ENCODE measurements around the gene MT1G.

- TF ChIP-seq FOXM1 (IDR thresholded peaks at IDR 0.05; ENCODE audit: borderline replicate concordance, low read depth): no peak
- 0 out of 2 replicates have a peak, but pooled peaks have one; percentile 22 for TF ChIP-seq YY1 (IDR thresholded peaks at IDR 0.05; ENCODE audit: low read depth)
- no peak for TF ChIP-seq EGR1 (IDR thresholded peaks at IDR 0.05)
- TF ChIP-seq RAD21 (IDR thresholded peaks at IDR 0.05; ENCODE audit: low read depth): no peak
- peak; percentile 75 for TF ChIP-seq TAF1 (IDR thresholded peaks at IDR 0.05; ENCODE audit: low read depth)
- TF ChIP-seq, protein P1, sequence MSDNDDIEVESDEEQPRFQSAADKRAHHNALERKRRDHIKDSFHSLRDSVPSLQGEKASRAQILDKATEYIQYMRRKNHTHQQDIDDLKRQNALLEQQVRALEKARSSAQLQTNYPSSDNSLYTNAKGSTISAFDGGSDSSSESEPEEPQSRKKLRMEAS (IDR thresholded peaks at IDR 0.05): peak; percentile 28
- no peak for TF ChIP-seq REST (IDR thresholded peaks at IDR 0.05; ENCODE audit: low read depth)
- peak; percentile 67 for TF ChIP-seq NFIC (IDR thresholded peaks at IDR 0.05)
- no peak for TF ChIP-seq ZBTB7A (IDR thresholded peaks at IDR 0.05; ENCODE audit: low read depth)
- no peak; the same call in 1 of the 2 replicates for TF ChIP-seq EP300 (IDR thresholded peaks at IDR 0.05; ENCODE audit: borderline replicate concordance)
Observed at GRCh38 chr16:56681939-56682702, 14.3 kb upstream of the MT1G start, which contains the start of gene MT1X.

Measured in Ishikawa (cell line).